GM20000 (cell line): ENCODE measurements around the gene ZBTB42.

ENCODE experiments used
- DNase-seq: peaks from one replicate; pipeline ENCODE4 v3.0.0; 2012; ENCODE audit warnings: low spot score
- CTCF ChIP-seq: IDR thresholded peaks from 2 replicates; pipeline ENCODE4 v1.5.1; 2012; ENCODE audit warnings: mild to moderate bottlenecking, control low read depth; ENCODE audit errors: extremely low read depth, missing control alignments

ZBTB42 gene

GRCh38 chr14:104804481-104805325 is 3.8 kb downstream of the ZBTB42 start:
- DNase-seq, result no peak
- TF ChIP-seq CTCF, result no peak

- DNase-seq, result no peak
- no peak for TF ChIP-seq CTCF
Observed at GRCh38 chr14:104805326-104805678, 4.4 kb downstream of the ZBTB42 start.

GRCh38 chr14:104805941-104806624 is 5.2 kb downstream of the ZBTB42 start:
- no peak for DNase-seq
- TF ChIP-seq CTCF, result no peak

- DNase-seq, result no peak
- no peak for TF ChIP-seq CTCF
Observed at GRCh38 chr14:104806625-104807465, 5.9 kb downstream of the ZBTB42 start.

GRCh38 chr14:104808456-104808855 is 7.6 kb downstream of the ZBTB42 start:
- no peak for TF ChIP-seq CTCF
- no peak for DNase-seq

GRCh38 chr14:104810316-104810715 is 9.4 kb downstream of the ZBTB42 start:
- TF ChIP-seq CTCF, result no peak
- no peak for DNase-seq
